Esophagus squamous epithelium (tissue), 5 donors: ENCODE results near the gene PKP2. TPM values are rescaled to one million over a fixed set of nuclear protein-coding genes. Genes with fewer than 3 reads are reported as not detected.
A peak's percentile ranks its signal among the peaks of the same experiment; 100 is the strongest.

Experiments
- DNase-seq: peaks from one replicate; lab custom pipeline; 2025; lab: John Stamatoyannopoulos, UW
- H3K27ac ChIP-seq, 4 donors: fragments of 200-600 bp; sonication (generic); one replicate each; pipeline ENCODE4 v1.5.1; 2016 to 2019; ENCODE audit warnings: mild to moderate bottlenecking in 1 of 4
- H3K27me3 ChIP-seq, 4 donors: fragments of 200-600 bp; sonication (generic); 1 replicate in 3 of 4; 2 replicates in 1 of 4; pipeline versions ENCODE4 v1.5.1 to v1.6.0; 2017 to 2021; ENCODE audit warnings: antibody characterized with exemption in 1 of 4
- H3K36me3 ChIP-seq, 3 donors: fragments of 200-600 bp; sonication (generic); one replicate each; pipeline ENCODE4 v1.5.1; 2016 to 2019
- H3K4me1 ChIP-seq, 3 donors: fragments of 200-600 bp; sonication (generic); one replicate each; pipeline ENCODE4 v1.5.1; 2017 to 2019
- H3K4me3 ChIP-seq, 4 donors: fragments of 200-600 bp; sonication (generic); 1 replicate in 3 of 4; 2 replicates in 1 of 4; pipeline ENCODE4 v1.5.1; 2016 to 2019; ENCODE audit warnings: mild to moderate bottlenecking in 2 of 4, moderate library complexity in 1 of 4
- H3K9me3 ChIP-seq, 3 donors: fragments of 200-600 bp; sonication (generic); one replicate each; pipeline ENCODE4 v1.5.1; 2016 to 2019
- POLR2A ChIP-seq, 4 donors: fragments of 450-650 bp; IDR thresholded peaks; one replicate each; pipeline ENCODE4 v1.6.1; 2017; ENCODE audit warnings: antibody characterized with exemption in 4 of 4, mild to moderate bottlenecking in 4 of 4, moderate library complexity in 3 of 4
- WGBS, 2 donors: methylation state at CpG; one replicate each; pipeline ENCODE4 v1.1.5; 2018; 5-methylcytosine and 5-hydroxymethylcytosine counted together
- intact Hi-C: fragments of 100-400 bp; cut with DNase I; formaldehyde crosslinking; loops from one replicate; pipeline ENCODE4 v1.15.0; 2022
- total RNA-seq, 4 donors: library from RNA; depleted of rRNA; stranded (reverse); fragments of >200 nt; gene quantifications; one replicate each; pipeline ENCODE4 v1.1.0, GENCODE V29; 2016
- TF ChIP-seq, protein P1 (sequence below), 6 experiments: fragments of 450-650 bp in 4 of 6; fragments of 200-600 bp in 2 of 6; sonication (generic) in 2 of 6; IDR thresholded peaks; one replicate each; pipeline ENCODE4 v1.5.1; 2016 to 2019; ENCODE audit warnings: antibody characterized with exemption in 6 of 6, mild to moderate bottlenecking in 4 of 6, moderate library complexity in 4 of 6
- donor health status: DM: yes; HTN: yes; CAD: no.

The PKP2 gene
- total RNA-seq, 4 donors from 2014 or later, result 8.5 to 22.5 (median 21.6) TPM

DNA sequence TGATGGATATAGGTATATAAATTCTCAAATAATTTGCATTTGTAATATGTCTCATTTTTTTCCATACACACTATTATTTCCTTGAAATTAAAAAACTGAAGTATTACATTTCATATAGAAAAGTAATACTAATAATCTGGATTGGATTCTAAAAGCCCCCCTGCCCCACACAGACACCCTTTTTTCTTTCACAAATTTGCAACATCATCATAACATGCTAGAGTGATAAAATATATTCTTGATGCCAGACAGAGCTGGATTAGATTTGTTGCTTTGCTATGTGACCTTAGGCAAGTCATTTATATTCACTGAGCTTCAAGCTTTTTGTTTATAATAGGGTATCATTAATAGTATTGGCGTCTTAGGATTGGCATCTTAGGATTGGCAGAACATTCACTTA lies 6.7 kb upstream of the PKP2 start:
- no peaks in the 10 kb centered on the region for H3K36me3 ChIP-seq
- H3K4me3 ChIP-seq, result no peak overlapping the region
- H3K4me1 ChIP-seq, result peaks cover 0 to 27% (median 3%) of the 10 kb centered on the region in 3 donors
- intact Hi-C loops, result no loop called here
- peaks cover 0 to under 1% (median 0%) of the 10 kb centered on the region in 4 donors for H3K27me3 ChIP-seq
- no peak for DNase-seq
- WGBS, 2 donors, result 27 to 57% methylated on average over 1 of the region's 1 CpG
- H3K27ac ChIP-seq, result no peak overlapping the region
- H3K9me3 ChIP-seq, result no peaks in the 10 kb centered on the region
- TF ChIP-seq, protein P1, sequence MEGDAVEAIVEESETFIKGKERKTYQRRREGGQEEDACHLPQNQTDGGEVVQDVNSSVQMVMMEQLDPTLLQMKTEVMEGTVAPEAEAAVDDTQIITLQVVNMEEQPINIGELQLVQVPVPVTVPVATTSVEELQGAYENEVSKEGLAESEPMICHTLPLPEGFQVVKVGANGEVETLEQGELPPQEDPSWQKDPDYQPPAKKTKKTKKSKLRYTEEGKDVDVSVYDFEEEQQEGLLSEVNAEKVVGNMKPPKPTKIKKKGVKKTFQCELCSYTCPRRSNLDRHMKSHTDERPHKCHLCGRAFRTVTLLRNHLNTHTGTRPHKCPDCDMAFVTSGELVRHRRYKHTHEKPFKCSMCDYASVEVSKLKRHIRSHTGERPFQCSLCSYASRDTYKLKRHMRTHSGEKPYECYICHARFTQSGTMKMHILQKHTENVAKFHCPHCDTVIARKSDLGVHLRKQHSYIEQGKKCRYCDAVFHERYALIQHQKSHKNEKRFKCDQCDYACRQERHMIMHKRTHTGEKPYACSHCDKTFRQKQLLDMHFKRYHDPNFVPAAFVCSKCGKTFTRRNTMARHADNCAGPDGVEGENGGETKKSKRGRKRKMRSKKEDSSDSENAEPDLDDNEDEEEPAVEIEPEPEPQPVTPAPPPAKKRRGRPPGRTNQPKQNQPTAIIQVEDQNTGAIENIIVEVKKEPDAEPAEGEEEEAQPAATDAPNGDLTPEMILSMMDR (IDR thresholded peaks at IDR 0.05), result no peak
- no peak for TF ChIP-seq POLR2A (IDR thresholded peaks at IDR 0.05)

DNA sequence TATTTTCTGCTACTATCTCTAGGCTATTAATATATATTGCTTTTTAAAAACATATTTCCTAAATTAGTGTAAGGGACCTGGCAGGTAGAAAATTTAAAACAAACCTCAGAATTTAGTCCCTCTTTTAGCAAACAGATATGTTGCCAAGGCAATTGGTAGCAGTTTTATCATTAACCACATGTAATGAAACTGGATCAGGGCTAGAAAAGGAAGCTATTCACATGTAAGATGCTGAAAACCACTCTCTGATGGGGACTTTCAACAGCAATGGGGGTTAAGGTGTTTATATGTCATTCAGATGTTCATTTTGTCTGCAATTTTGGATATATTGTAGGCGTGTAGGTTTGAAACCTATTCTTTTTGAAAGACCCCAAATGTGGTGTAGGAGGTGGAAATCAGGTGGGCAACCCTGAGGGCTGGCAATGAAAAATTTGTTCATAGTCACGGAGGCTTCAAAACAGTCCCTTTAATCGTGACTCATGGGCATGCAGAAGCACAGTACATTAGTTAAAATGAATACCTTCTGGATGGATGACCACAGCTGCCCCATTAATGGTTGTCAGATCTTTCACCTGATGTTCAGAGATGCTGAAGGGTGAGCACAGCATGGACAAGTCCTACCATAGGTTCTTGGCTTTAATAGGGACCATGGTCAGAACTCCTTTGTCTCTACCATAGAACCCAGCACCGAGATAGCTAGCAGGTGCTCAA lies 5.9 kb upstream of the PKP2 start:
- H3K9me3 ChIP-seq, result no peaks in the 10 kb centered on the region
- H3K4me3 ChIP-seq, result no peak overlapping the region
- TF ChIP-seq, protein P1 (IDR thresholded peaks at IDR 0.05), result no peak
- TF ChIP-seq POLR2A (IDR thresholded peaks at IDR 0.05), result no peak
- DNase-seq, result no peak
- H3K36me3 ChIP-seq, result no peaks in the 10 kb centered on the region
- H3K27ac ChIP-seq, result no peak overlapping the region
- 64 to 67% methylated on average over 4 of the region's 4 CpGs for WGBS, 2 donors
- peaks cover 0 to 8% (median 0%) of the 10 kb centered on the region in 4 donors for H3K27me3 ChIP-seq
- intact Hi-C loops, result no loop called here
- H3K4me1 ChIP-seq, result peaks cover 0 to 35% (median 3%) of the 10 kb centered on the region in 3 donors

DNA sequence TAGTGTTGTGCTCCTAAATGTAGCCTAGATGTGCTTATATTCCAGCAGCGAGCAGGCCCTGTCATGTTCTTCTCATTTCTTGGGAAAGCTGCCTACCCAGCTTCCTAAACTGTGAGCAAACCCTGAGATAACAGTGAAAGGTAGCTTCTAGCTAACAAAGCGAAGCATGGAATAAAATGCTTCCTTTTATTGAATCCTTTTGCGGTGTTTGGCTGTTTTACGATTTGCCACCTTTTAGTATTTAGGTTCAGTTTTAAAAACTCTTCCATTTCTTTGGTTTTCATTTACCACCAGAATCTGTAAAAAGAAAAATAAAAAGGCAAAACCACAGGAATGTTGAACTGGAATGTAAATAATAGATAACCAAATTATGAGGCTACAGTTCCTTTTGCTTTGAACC lies 5.0 kb upstream of the PKP2 start:
- peak overlapping the region in 1 of 4 donors; percentile 22 for H3K27ac ChIP-seq
- no peaks in the 10 kb centered on the region for H3K36me3 ChIP-seq
- DNase-seq, result no peak
- no peak overlapping the region for H3K4me3 ChIP-seq
- intact Hi-C loops, result no loop called here
- peaks cover 0 to 14% (median 0%) of the 10 kb centered on the region in 4 donors for H3K27me3 ChIP-seq
- no peaks in the 10 kb centered on the region for H3K9me3 ChIP-seq
- 25 to 45% methylated on average over 4 of the region's 4 CpGs for WGBS, 2 donors
- peaks cover 0 to 39% (median 3%) of the 10 kb centered on the region in 3 donors for H3K4me1 ChIP-seq
- TF ChIP-seq, protein P1 (IDR thresholded peaks at IDR 0.05), result no peak

DNA sequence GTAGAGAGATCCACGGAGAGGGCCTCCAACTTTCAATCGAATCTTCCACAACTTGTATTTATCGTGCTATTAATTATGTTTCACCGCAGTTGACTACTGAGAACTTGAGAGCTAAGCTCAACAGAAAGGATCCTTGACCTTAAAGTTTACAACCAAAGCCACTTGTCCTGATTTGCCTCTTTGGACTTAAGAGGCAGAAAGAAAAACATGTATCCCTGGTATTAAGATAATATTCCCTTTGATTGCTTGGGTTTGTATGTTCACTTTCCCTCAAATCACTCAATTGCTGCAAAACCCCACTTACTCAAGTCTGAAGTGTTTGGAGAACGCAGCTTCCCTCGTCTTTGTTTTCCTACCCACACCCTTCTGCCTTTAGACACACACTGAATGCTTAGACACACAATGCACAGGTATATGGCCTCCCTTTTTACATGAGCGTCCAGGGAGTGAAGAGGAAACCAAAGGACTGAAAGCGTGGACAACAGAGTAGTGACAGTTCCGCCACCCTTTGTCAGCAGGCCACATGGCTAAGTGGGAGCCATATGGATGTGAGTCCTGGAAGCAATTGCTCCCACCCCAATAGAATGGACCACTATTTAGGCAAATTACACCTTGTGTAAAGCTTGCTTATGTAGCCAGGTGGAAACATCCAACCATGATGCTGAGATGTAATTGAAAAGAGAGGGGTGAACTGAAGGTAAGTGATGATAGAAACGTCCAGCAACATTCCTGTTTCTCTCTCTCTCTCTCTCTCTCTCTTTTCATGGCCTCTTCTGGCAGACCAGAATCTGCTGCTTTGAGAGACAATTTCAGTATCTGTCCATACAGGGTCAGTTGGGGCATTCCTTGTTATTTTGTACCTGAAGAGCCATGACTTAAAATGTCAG lies 1.4 kb upstream of the PKP2 start:
- H3K27me3 ChIP-seq, result peaks cover 0 to 49% (median 0%) of the 10 kb centered on the region in 4 donors
- H3K36me3 ChIP-seq, result no peaks in the 10 kb centered on the region
- TF ChIP-seq POLR2A (IDR thresholded peaks at IDR 0.05), result no peak
- TF ChIP-seq, protein P1 (IDR thresholded peaks at IDR 0.05), result no peak
- no peak for DNase-seq
- peak overlapping the region; percentile 40 to 82 (median 77) for H3K27ac ChIP-seq
- no peaks in the 10 kb centered on the region for H3K9me3 ChIP-seq
- WGBS, 2 donors, result 59 to 64% methylated on average over 8 to 10 of the region's 10 CpGs
- H3K4me1 ChIP-seq, result peaks cover 0 to 56% (median 9%) of the 10 kb centered on the region in 3 donors
- intact Hi-C loops, result no loop called here
- H3K4me3 ChIP-seq, result peak overlapping the region in 3 of 4 donors; percentile 46 to 77 (median 71)

DNA sequence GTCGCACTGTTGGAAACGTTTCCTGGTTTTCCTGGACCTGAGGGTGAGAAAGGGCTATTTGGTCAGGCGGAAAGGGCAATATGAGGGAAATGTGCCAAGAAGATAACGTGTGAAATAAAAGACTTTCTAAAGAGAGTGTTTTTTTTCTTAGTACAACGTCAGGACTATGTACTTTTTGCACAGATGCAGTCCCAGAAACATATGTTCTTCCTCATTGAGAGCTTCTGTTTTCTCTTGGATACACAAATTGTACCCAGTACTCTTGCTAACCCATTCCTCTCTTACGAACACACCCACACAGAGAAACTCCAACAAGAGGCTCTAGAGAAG lies 669 bp upstream of the PKP2 start:
- WGBS, 2 donors, result 2 to 7% methylated on average over 4 to 6 of the region's 6 CpGs
- Histone ChIP-seq H3K36me3 (no peaks in the 10 kb centered on the region), H3K4me3 (peak overlapping the region; percentile 46 to 77 (median 64)), H3K27me3 (peaks cover 0 to 56% (median 0%) of the 10 kb centered on the region in 4 donors), H3K4me1 (peaks cover 0 to 63% (median 9%) of the 10 kb centered on the region in 3 donors), H3K9me3 (no peaks in the 10 kb centered on the region), H3K27ac (peak overlapping the region; percentile 40 to 82 (median 77))
- intact Hi-C loops, result no loop called here
- TF ChIP-seq, protein P1 (IDR thresholded peaks at IDR 0.05), result no peak
- TF ChIP-seq POLR2A (IDR thresholded peaks at IDR 0.05), result no peak
- no peak for DNase-seq
